PC-3 (cell line): Measurements from ENCODE around the gene PEPD. TPM values are rescaled to one million over a fixed set of nuclear protein-coding genes. Genes with fewer than 3 reads are reported as not detected.

Experiments
- ATAC-seq: fragments of 200-7000 bp; cut with Tn5 transposase; 2 replicates; pipeline ENCODE4 v1.9.1; 2020; ENCODE audit warnings: mild to moderate bottlenecking, moderate library complexity
- BruUV-seq: library from RNA; stranded (reverse); fragments of 400-500 nt; replicated peaks from 2 replicates; lab custom pipeline; 2021; lab: Mats Ljungman, UMichigan
- CTCF ChIA-PET: fragments of 300-600 bp; sonication (Branson Sonifier 250); formaldehyde crosslinking; loops from one replicate; lab custom pipeline; 2022; ENCODE audit warnings: antibody characterized with exemption; lab: Charles Lee
- POLR2A ChIA-PET: fragments of 300-600 bp; sonication (Branson Sonifier 250); formaldehyde crosslinking; loops from one replicate; lab custom pipeline; 2022; ENCODE audit warnings: antibody characterized with exemption; ENCODE audit not compliant: unreplicated experiment; lab: Charles Lee
- DNase-seq: peaks from one replicate; pipeline ENCODE4 v3.0.0-alpha.2; 2015
- H2AFZ ChIP-seq: fragments of 300-600 bp; sonication (generic); 2 replicates; pipeline ENCODE4 v1.6.0; 2016; ENCODE audit warnings: antibody characterized with exemption, low read length
- H3F3A ChIP-seq: fragments of 300-600 bp; sonication (generic); one replicate; pipeline ENCODE4 v1.6.0; 2017; ENCODE audit warnings: antibody characterized with exemption, low read length, control low read depth, mild to moderate bottlenecking; ENCODE audit not compliant: unreplicated experiment
- H3K27ac ChIP-seq: fragments of 300-600 bp; sonication (generic); 2 replicates; pipeline ENCODE4 v1.5.1; 2016; ENCODE audit warnings: mild to moderate bottlenecking, low read length
- H3K27me3 ChIP-seq: fragments of 300-600 bp; sonication (generic); 2 replicates; pipeline ENCODE4 v1.6.1; 2016; ENCODE audit warnings: low read length, mixed read lengths
- H3K36me3 ChIP-seq: fragments of 300-600 bp; sonication (generic); 2 replicates; pipeline ENCODE4 v1.6.1; 2016; ENCODE audit warnings: low read depth, mixed run types, low read length, mixed read lengths
- H3K4me1 ChIP-seq: fragments of 300-600 bp; sonication (generic); 2 replicates; pipeline ENCODE4 v1.5.1; 2016; ENCODE audit warnings: low read length; ENCODE audit not compliant: insufficient read depth
- H3K4me2 ChIP-seq: fragments of 300-600 bp; sonication (generic); 2 replicates; pipeline ENCODE4 v1.6.0; 2016; ENCODE audit warnings: low read length
- H3K4me3 ChIP-seq: fragments of 300-600 bp; sonication (generic); 2 replicates; pipeline ENCODE4 v1.5.1; 2016; ENCODE audit warnings: mild to moderate bottlenecking, low read length, mixed read lengths
- H3K79me2 ChIP-seq: fragments of 300-600 bp; sonication (generic); 2 replicates; pipeline ENCODE4 v1.6.1; 2017; ENCODE audit warnings: low read length, mixed read lengths
- H3K9ac ChIP-seq: fragments of 300-600 bp; sonication (generic); 2 replicates; pipeline ENCODE4 v1.6.0; 2016; ENCODE audit warnings: mild to moderate bottlenecking, low read length
- H3K9me2 ChIP-seq: fragments of 300-600 bp; sonication (generic); replicated peaks from 2 replicates; pipeline ENCODE4 v1.6.1; 2016; ENCODE audit warnings: mixed run types, low read length, mixed read lengths
- H3K9me3 ChIP-seq: fragments of 300-600 bp; sonication (generic); 2 replicates; pipeline ENCODE4 v1.6.1; 2016; ENCODE audit warnings: low read length, mixed read lengths
- H4K20me1 ChIP-seq: fragments of 300-600 bp; sonication (generic); 2 replicates; pipeline ENCODE4 v1.6.1; 2016; ENCODE audit warnings: low read length, mixed read lengths
- CTCF ChIP-seq: fragments of 300-600 bp; sonication (generic); conservative IDR thresholded peaks from 2 replicates; pipeline ENCODE4 v1.5.1; 2017; ENCODE audit warnings: antibody characterized with exemption, low read depth, mild to moderate bottlenecking, low read length
- EZH2 ChIP-seq: fragments of 300-600 bp; sonication (generic); IDR thresholded peaks from one replicate; pipeline ENCODE4 v1.6.1; 2017; ENCODE audit warnings: antibody characterized with exemption, mild to moderate bottlenecking, low read length; ENCODE audit not compliant: unreplicated experiment
- EZH2phosphoT487 ChIP-seq: fragments of 300-600 bp; sonication (generic); IDR thresholded peaks from 2 replicates; pipeline ENCODE4 v1.6.1; 2018; ENCODE audit warnings: mild to moderate bottlenecking, antibody characterized with exemption, low read length, borderline replicate concordance
- intact Hi-C: fragments of 100-400 bp; cut with micrococcal nuclease; formaldehyde crosslinking; loops from 2 replicates; pipeline ENCODE4 v1.9.0; 2023
- total RNA-seq: library from RNA; depleted of rRNA; stranded (reverse); fragments of >200 nt; gene quantifications from 2 replicates; pipeline ENCODE4 v1.2.3, GENCODE V29; 2014

PEPD gene
- total RNA-seq, 1 experiment from 2014 or later, result 53.4 TPM

- no peak overlapping the region for H3K4me2 ChIP-seq
- no peak for DNase-seq
- POLR2A ChIA-PET, result no interaction called here
- H3K27me3 ChIP-seq, result no peaks in the 10 kb centered on the region
- H3K27ac ChIP-seq, result no peak overlapping the region
- CTCF ChIA-PET, result no interaction called here
- TF ChIP-seq EZH2phosphoT487, result no peak
- no TSS peak for BruUV-seq
- H3K9ac ChIP-seq, result no peak overlapping the region
- H2AFZ ChIP-seq, result no peak overlapping the region
- peaks cover 5% of the 10 kb centered on the region; the same call in 1 of the 2 replicates for H4K20me1 ChIP-seq
- H3F3A ChIP-seq, result no peaks in the 10 kb centered on the region
- no peak overlapping the region for H3K4me3 ChIP-seq
- H3K36me3 ChIP-seq, result no peaks in the 10 kb centered on the region; the same call in 1 of the 2 replicates
- no peaks in the 10 kb centered on the region for H3K9me2 ChIP-seq
- no peak for ATAC-seq
- no peaks in the 10 kb centered on the region for H3K4me1 ChIP-seq
- intact Hi-C loops, result no loop called here
- no peaks in the 10 kb centered on the region for H3K9me3 ChIP-seq
- H3K79me2 ChIP-seq, result peaks cover 29% of the 10 kb centered on the region
These were observed 136.6 kb downstream of the PEPD start for GRCh38 chr19:33384983-33385382.

- POLR2A ChIA-PET, result no interaction called here
- CTCF ChIA-PET, result no interaction called here
- ATAC-seq, result no peak
These were observed 137.8 kb downstream of the PEPD start for GRCh38 chr19:33383720-33384292.

GRCh38 chr19:33382982-33383381 lies 138.6 kb downstream of the PEPD start:
- ATAC-seq (no peak), DNase-seq (no peak)
- Histone ChIP-seq H3K9ac (no peak overlapping the region), H3K4me3 (no peak overlapping the region), H3F3A (no peaks in the 10 kb centered on the region), H3K27me3 (no peaks in the 10 kb centered on the region), H3K4me2 (no peak overlapping the region), H3K27ac (no peak overlapping the region), H4K20me1 (peaks cover 24% of the 10 kb centered on the region), H3K79me2 (peaks cover 49% of the 10 kb centered on the region), H3K36me3 (peaks cover 7% of the 10 kb centered on the region), H3K9me3 (no peaks in the 10 kb centered on the region), H2AFZ (no peak overlapping the region), H3K9me2 (no peaks in the 10 kb centered on the region), H3K4me1 (no peaks in the 10 kb centered on the region)
- no TSS peak for BruUV-seq
- intact Hi-C loops, result no loop called here
- POLR2A ChIA-PET, result no interaction called here
- CTCF ChIA-PET, result no interaction called here
- TF ChIP-seq EZH2phosphoT487, result no peak
- no peak for TF ChIP-seq EZH2
- TF ChIP-seq CTCF, result no peak

More at GRCh38 chr19:33383720-33384292, 137.8 kb downstream of the PEPD start:
- Histone ChIP-seq H3K27me3 (no peaks in the 10 kb centered on the region), H4K20me1 (peaks cover 16% of the 10 kb centered on the region), H3K9me2 (no peaks in the 10 kb centered on the region), H3K4me1 (no peaks in the 10 kb centered on the region), H3K36me3 (peaks cover 7% of the 10 kb centered on the region), H3K4me2 (no peak overlapping the region), H3K79me2 (peaks cover 41% of the 10 kb centered on the region), H3K27ac (no peak overlapping the region), H3K4me3 (no peak overlapping the region), H2AFZ (no peak overlapping the region), H3F3A (no peaks in the 10 kb centered on the region), H3K9ac (no peak overlapping the region), H3K9me3 (no peaks in the 10 kb centered on the region)
- TF ChIP-seq EZH2phosphoT487 (no peak), CTCF (no peak), EZH2 (no peak)
- no peak for DNase-seq
- no TSS peak for BruUV-seq
- intact Hi-C loops, result no loop called here
